ENCODE results near the gene NELL2. TPM values are rescaled to one million over a fixed set of nuclear protein-coding genes. Genes with fewer than 3 reads are reported as not detected.

NELL2 gene
- total RNA-seq, 1 experiment from 2014 or later = 32.7 TPM

DNA sequence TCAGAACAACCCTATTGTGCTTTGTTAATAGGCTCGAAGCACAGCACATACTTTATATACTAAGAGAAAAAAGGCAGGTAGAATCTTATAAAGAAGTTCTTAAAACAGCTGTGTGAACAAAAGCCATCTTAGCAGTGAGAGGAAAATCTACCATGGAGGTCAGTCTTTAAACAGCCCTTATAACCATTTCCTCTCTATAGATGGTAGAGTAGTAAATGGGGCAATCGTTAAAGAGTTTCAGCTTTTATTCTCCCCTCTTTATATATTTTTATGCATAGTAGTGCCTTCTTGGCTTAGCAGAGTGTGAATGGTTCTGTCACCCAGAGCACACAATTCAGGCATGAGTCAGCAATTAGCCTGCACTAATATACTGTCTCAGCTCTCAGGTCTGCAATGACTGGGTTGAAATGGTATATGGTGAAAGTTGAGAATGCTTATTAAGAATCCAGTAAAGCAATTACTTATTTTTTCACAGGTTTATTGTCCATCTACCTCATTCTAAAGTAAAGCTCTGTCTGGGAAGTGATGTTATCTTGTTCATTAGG, 305.0 kb downstream of the NELL2 start:
- H3K56ac ChIP-seq (ENCODE audit: insufficient read length, low read depth, low read length) = no peak overlapping the region
- no peak overlapping the region for H2AK5ac ChIP-seq (ENCODE audit: insufficient read length, low read length)
- no peaks in the 10 kb centered on the region for H3K36me3 Mint-ChIP-seq (ENCODE audit: insufficient read depth in 1 of 3, low read depth in 3 of 3)
- no peaks in the 10 kb centered on the region for H3K9me3 Mint-ChIP-seq
- H2BK20ac ChIP-seq (ENCODE audit: low read depth, low read length, poor library complexity, severe bottlenecking) = no peak overlapping the region
- H3K4me2 ChIP-seq (ENCODE audit: insufficient read depth, insufficient read length, low read length) = no peak overlapping the region
- H2BK12ac ChIP-seq (ENCODE audit: insufficient read length, low read depth, low read length) = no peak overlapping the region
- H3K79me1 ChIP-seq (ENCODE audit: insufficient read depth, low read depth, low read length, poor library complexity, severe bottlenecking) = no peaks in the 10 kb centered on the region
- H4K5ac ChIP-seq (ENCODE audit: insufficient read length, low read depth, low read length) = no peak overlapping the region
- no peak overlapping the region for H3T11ph ChIP-seq (ENCODE audit: low read length)
- H3K27me3 ChIP-seq (ENCODE audit: insufficient read depth, low read length) = no peaks in the 10 kb centered on the region
- no peak overlapping the region for H2AFZ ChIP-seq (ENCODE audit: low read length)
- no peaks in the 10 kb centered on the region for H3K9me3 ChIP-seq (ENCODE audit: control insufficient read depth, low read depth, low read length)
- no peaks in the 10 kb centered on the region for H3K27me3 Mint-ChIP-seq (ENCODE audit: low read depth)
- peak overlapping the region in 1 of 3 experiments; percentile 35; a peak in 2 of 7 replicates for H3K27ac Mint-ChIP-seq
- H2BK15ac ChIP-seq (ENCODE audit: low read depth, low read length) = no peak overlapping the region
- no peak overlapping the region for H3K23ac ChIP-seq (ENCODE audit: insufficient read length, low read depth, low read length)
- H3K9ac ChIP-seq (ENCODE audit: extremely low read depth, insufficient read length, low read length) = no peak overlapping the region
- H3K27ac ChIP-seq (ENCODE audit: insufficient read length, low read depth, low read length) = no peak overlapping the region
- TF ChIP-seq, protein P1, sequence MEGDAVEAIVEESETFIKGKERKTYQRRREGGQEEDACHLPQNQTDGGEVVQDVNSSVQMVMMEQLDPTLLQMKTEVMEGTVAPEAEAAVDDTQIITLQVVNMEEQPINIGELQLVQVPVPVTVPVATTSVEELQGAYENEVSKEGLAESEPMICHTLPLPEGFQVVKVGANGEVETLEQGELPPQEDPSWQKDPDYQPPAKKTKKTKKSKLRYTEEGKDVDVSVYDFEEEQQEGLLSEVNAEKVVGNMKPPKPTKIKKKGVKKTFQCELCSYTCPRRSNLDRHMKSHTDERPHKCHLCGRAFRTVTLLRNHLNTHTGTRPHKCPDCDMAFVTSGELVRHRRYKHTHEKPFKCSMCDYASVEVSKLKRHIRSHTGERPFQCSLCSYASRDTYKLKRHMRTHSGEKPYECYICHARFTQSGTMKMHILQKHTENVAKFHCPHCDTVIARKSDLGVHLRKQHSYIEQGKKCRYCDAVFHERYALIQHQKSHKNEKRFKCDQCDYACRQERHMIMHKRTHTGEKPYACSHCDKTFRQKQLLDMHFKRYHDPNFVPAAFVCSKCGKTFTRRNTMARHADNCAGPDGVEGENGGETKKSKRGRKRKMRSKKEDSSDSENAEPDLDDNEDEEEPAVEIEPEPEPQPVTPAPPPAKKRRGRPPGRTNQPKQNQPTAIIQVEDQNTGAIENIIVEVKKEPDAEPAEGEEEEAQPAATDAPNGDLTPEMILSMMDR (conservative IDR thresholded peaks at IDR 0.05) = no peak
- no peaks in the 10 kb centered on the region for H3K4me1 ChIP-seq (ENCODE audit: insufficient read depth, low read length)
- DNase-seq = no peak
- no peak overlapping the region for H2BK5ac ChIP-seq (ENCODE audit: insufficient read length, low read length)
- H3K4me3 Mint-ChIP-seq = no peak overlapping the region
- H4K20me1 ChIP-seq (ENCODE audit: control insufficient read depth, insufficient read depth, insufficient read length) = no peaks in the 10 kb centered on the region
- no peak overlapping the region for H3K4ac ChIP-seq (ENCODE audit: low read depth, low read length)
- H3K23me2 ChIP-seq (ENCODE audit: insufficient read length, low read depth, low read length, poor library complexity, severe bottlenecking) = no peaks in the 10 kb centered on the region
- H3K79me2 ChIP-seq (ENCODE audit: insufficient read depth, low read length) = no peaks in the 10 kb centered on the region
- peaks cover 11 to 15% of the 10 kb centered on the region in 2 experiments for H3K4me1 Mint-ChIP-seq
- H4K8ac ChIP-seq (replicated peaks; ENCODE audit: insufficient read length, low read depth, low read length) = no peak overlapping the region
- no CpG with 5 or more reads among the region's 2 CpGs for WGBS (ENCODE audit: extremely low coverage, insufficient read length, low lambda C conversion rate)
- no peak overlapping the region for H4K91ac ChIP-seq (ENCODE audit: insufficient read length, low read depth, low read length)
- H2BK120ac ChIP-seq (ENCODE audit: low read depth, low read length, poor library complexity, severe bottlenecking) = no peak overlapping the region
- no peak overlapping the region for H3K18ac ChIP-seq (ENCODE audit: insufficient read length, low read depth, low read length)
- H3K14ac ChIP-seq (ENCODE audit: insufficient read depth, low read length) = no peak overlapping the region

Data from H9 (cell line).